ENCODE results near the gene CDK19. TPM values are rescaled to one million over a fixed set of nuclear protein-coding genes. Genes with fewer than 3 reads are reported as not detected.

CDK19 gene
- total RNA-seq, 4 donors from 2014 or later: 17.0 to 19.1 (median 18.7) TPM

DNA sequence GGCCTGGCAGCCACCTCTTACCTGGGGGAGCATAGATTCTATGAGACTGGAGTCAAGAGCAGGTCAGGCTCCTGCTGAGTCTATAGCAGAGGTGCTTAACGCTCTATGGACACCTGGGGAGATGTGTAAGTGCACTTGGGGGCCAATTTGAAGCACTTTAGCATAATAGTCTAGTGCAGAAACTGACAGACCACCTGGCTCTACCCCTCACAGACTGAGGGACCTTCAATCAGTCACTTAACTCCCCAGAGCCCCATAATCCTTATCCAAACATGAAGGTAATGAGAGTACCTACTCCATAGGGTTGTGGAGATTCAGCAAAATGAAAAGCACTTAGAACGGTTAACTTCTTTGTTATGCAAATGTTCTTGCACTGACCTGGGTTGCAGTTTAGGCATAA, 251.6 kb downstream of the CDK19 start:
- intact Hi-C loops (cut with DNase I; ENCODE audit: low total_unique reads): loop anchor here (5.0 kb wide), 1 partner anchor 859 kb away; no protein-coding TSS in a partner anchor
- WGBS, 2 donors: 71 to 84% methylated on average over 2 of the region's 2 CpGs

DNA sequence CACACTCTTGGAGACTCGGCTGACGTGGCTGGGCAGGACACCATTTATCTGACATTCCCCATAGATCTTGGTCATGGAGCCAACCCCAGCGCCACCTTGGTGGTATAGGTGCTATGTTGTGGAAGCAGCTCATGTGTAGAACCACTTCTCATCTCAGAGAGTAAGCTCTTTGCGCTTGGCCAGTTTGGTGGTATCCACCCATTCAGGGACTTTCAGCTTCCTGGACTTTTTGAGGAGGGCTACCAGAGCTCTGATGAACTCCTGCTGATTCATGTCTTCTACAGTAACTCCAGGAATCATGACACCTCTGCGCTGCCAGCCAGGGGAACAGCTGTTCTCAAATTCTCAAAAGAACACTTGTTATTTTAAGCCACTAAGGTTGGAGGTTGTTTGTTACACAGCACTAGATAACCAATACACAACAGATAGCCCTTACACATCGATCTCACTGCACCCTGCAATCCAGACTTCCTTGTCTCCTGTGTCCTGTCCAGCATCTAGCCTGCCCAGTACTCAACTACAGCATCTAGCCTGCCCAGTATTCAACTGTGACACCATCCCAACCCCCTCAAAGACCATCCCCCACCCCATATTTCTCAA, 252.9 kb downstream of the CDK19 start:
- no peak for TF ChIP-seq POLR2A (IDR thresholded peaks at IDR 0.05)
- TF ChIP-seq, protein P1, sequence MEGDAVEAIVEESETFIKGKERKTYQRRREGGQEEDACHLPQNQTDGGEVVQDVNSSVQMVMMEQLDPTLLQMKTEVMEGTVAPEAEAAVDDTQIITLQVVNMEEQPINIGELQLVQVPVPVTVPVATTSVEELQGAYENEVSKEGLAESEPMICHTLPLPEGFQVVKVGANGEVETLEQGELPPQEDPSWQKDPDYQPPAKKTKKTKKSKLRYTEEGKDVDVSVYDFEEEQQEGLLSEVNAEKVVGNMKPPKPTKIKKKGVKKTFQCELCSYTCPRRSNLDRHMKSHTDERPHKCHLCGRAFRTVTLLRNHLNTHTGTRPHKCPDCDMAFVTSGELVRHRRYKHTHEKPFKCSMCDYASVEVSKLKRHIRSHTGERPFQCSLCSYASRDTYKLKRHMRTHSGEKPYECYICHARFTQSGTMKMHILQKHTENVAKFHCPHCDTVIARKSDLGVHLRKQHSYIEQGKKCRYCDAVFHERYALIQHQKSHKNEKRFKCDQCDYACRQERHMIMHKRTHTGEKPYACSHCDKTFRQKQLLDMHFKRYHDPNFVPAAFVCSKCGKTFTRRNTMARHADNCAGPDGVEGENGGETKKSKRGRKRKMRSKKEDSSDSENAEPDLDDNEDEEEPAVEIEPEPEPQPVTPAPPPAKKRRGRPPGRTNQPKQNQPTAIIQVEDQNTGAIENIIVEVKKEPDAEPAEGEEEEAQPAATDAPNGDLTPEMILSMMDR (IDR thresholded peaks at IDR 0.05): no peak
- no peak overlapping the region for H3K4me3 ChIP-seq (ENCODE audit: low read depth, poor library complexity, severe bottlenecking)
- no peak for DNase-seq (ENCODE audit: low spot score in 2 of 2)
- intact Hi-C loops (cut with DNase I; ENCODE audit: low total_unique reads): loop anchor here (5.0 kb wide), 1 partner anchor 860 kb away; no protein-coding TSS in a partner anchor
- WGBS, 2 donors: 91 to 98% methylated on average over 6 of the region's 6 CpGs

More for the DNA sequence above, 251.6 kb downstream of the CDK19 start:
- no peak for DNase-seq (ENCODE audit: low spot score in 2 of 2)
- H3K4me3 ChIP-seq (ENCODE audit: low read depth, poor library complexity, severe bottlenecking): no peak overlapping the region
- TF ChIP-seq, protein P1 (IDR thresholded peaks at IDR 0.05): no peak
- no peak for TF ChIP-seq POLR2A (IDR thresholded peaks at IDR 0.05)

DNA sequence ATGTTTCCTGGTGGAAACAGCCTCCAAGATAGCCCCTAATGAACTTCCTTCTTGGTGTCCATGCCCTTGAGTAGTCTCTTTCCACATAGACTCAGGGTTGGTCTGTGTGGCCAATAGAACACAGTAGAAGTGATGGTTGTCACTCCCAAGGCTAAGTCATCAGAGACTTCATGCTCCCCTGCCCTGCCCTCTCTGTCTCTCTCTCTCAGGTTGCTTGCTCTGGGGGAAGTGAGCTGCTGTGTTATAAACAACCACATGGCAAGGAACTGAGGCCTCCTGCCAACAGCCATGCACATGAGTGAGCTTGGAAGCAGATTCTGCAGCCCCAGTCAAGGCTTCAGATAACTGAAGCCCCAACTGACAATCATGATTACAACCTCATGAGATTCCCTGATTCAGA, 253.6 kb downstream of the CDK19 start:
- H3K4me3 ChIP-seq (ENCODE audit: low read depth, poor library complexity, severe bottlenecking): no peak overlapping the region
- TF ChIP-seq POLR2A (IDR thresholded peaks at IDR 0.05): no peak
- intact Hi-C loops (cut with DNase I; ENCODE audit: low total_unique reads): loop anchor here (5.0 kb wide), 1 partner anchor 861 kb away; no protein-coding TSS in a partner anchor
- DNase-seq (ENCODE audit: low spot score in 2 of 2): no peak

DNA sequence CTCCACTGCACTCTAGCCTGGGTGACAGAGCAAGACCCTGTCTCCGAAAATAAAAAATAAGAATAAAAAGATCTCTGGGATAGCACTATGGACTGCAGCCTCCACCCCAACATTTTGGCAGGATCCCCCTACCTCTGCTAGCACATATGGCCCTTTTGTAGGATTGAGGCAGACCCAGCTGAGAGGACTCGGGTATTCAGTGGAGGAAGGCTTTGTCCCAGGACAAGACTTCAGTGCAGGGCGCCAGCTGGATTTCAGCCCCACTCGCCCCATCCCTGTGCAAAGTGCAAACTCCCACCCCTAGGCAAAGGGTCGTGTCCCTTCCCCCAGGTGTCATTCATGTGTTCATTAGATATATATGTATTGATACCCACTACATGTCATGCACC, 254.3 kb downstream of the CDK19 start:
- no peak for DNase-seq (ENCODE audit: low spot score in 2 of 2)
- intact Hi-C loops (cut with DNase I; ENCODE audit: low total_unique reads): loop anchor here (5.0 kb wide), 1 partner anchor 861 kb away; no protein-coding TSS in a partner anchor
- 79 to 84% methylated on average over 5 of the region's 5 CpGs for WGBS, 2 donors
- TF ChIP-seq, protein P1 (IDR thresholded peaks at IDR 0.05): no peak
- no peak for TF ChIP-seq POLR2A (IDR thresholded peaks at IDR 0.05)
- no peak overlapping the region for H3K4me3 ChIP-seq (ENCODE audit: low read depth, poor library complexity, severe bottlenecking)

DNA sequence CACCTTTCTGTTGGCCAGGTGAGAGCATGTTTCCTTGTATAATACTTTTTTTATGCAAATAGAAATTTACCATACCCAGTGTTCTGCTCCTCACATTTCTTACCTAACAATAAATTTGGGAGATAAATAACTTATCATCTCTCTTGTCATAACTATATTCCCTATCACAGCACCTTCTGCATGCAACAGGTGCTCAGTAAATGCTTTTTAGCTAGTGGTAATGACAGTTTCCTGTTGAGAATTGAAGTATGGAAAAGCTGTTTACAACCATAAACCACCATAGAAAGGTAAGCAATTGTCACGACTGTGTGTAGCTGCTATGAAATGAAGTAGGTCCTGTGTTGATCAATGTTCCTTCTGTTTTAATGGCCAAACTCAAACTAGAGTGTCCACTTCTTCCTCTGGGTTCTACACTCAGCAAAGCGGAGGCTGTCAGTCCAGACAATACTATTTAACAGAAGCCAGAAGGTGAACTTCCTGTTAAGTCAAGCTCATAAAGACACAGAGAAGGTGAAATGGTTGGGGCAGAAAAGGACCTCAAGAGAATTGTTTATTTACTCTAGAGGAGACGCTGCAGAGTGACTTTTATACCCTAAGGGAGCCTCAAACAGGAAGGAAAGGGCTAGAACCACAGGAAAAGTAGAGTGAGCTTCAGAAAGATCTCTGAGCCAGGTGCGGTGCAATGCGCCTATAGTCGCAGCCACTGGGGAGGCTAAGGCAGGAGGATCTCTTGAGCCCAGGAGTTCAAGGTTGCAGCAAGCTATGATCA, 254.8 kb downstream of the CDK19 start:
- 53 to 73% methylated on average over 6 of the region's 6 CpGs for WGBS, 2 donors
- intact Hi-C loops (cut with DNase I; ENCODE audit: low total_unique reads): loop anchor here (5.0 kb wide), 1 partner anchor 862 kb away; no protein-coding TSS in a partner anchor
- H3K4me3 ChIP-seq (ENCODE audit: low read depth, poor library complexity, severe bottlenecking): no peak overlapping the region
- TF ChIP-seq, protein P1 (IDR thresholded peaks at IDR 0.05): no peak
- TF ChIP-seq POLR2A (IDR thresholded peaks at IDR 0.05): no peak
- no peak for DNase-seq (ENCODE audit: low spot score in 2 of 2)

Other genes with a start within 250 kb of the CDK19 start
- 10 to 100 TPM; 36.3 to 49.8 (median 40.4) TPM for gene AMD1, start 59.3 kb upstream of the CDK19 start, total RNA-seq
- 10 to 100 TPM; 15.5 to 22.1 (median 18.3) TPM for gene GTF3C6, start 143.2 kb upstream of the CDK19 start, total RNA-seq
- gene RPF2, start 166.6 kb upstream of the CDK19 start, total RNA-seq: 10 to 100 TPM; 12.9 to 22.3 (median 14.1) TPM